Amygdala (tissue), 56 donors: ENCODE results near the gene DDX6.
"Not testable (repeated sequence)": the region's sequence is repeated elsewhere in the genome, so short reads cannot be mapped to it uniquely, and the experiment has no call there.

Experiments used
- DNase-seq, 56 donors: peaks; one replicate each; lab custom pipeline; 2025; lab: John Stamatoyannopoulos, UW

Gene DDX6

DNA sequence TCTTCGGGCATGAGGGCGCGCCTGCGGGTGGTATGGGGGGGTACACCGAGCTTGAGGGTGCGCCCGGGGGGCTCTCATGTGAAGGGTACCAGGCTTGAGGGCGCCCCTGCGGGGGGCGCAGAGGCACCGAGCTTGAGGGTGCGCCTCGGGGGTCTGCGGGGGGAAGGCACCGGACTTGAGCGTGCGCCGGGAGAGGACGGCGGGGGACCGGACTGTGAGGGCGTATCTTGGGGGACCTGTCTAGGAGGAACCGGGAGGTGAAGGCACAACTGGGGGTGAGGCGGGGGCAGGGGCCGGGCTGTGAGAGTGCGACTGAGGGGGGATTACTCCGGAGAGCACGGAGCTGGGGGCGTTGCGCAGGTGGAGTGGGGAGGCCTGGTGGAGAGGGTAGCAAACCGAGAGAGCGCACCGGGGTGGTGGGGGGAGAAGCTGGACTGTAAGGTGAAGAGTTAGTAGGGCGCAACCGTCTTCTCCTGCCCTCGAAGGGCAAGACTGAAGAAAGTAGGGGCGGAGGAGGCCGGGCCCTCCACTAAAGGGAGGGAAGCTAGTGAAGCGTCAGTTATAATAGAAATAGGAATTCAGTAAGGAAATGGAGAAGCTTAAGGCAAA, 1.1 kb upstream of the DDX6 start:
- DNase-seq: peak in 16 of 56 donors; percentile 8 to 51 (median 26)

DNA sequence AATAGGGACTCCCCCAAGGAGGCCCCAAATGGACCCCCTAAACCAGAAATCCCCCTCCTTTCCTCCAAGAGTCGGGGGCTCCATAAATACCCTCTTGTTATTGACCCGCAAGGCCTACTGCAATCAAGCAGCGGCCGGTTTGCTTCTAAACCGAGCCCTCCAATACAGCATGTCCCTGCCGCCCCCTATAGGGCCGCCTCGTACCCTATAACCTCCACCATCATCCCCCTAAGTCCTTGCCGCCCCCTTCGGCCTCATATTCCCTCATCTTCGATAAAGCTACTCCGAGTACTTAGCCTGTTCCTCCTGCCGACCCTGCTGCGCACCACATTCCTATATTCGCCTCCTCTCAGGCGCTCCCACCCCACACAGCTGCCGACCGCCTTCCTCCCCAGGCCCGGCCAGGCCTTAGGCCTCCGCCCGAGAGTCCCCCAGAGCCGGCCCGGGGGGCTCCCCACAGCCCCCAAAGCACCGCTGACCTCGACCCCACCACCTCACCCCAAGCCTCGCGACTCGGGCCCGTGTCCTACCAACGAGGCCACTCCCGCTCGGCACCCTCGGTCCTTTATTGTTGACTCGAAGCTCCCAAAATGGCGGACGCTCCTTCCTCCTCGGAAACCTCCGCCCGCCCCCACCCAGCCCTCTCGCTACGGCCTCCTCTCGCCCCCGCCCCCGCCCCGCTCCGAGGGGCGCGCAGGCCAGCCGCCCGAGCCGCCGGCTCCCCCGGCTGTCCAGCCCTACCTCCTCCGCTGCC, 430 bp downstream of the DDX6 start:
- peak; percentile 26 to 92 (median 77) for DNase-seq

DNA sequence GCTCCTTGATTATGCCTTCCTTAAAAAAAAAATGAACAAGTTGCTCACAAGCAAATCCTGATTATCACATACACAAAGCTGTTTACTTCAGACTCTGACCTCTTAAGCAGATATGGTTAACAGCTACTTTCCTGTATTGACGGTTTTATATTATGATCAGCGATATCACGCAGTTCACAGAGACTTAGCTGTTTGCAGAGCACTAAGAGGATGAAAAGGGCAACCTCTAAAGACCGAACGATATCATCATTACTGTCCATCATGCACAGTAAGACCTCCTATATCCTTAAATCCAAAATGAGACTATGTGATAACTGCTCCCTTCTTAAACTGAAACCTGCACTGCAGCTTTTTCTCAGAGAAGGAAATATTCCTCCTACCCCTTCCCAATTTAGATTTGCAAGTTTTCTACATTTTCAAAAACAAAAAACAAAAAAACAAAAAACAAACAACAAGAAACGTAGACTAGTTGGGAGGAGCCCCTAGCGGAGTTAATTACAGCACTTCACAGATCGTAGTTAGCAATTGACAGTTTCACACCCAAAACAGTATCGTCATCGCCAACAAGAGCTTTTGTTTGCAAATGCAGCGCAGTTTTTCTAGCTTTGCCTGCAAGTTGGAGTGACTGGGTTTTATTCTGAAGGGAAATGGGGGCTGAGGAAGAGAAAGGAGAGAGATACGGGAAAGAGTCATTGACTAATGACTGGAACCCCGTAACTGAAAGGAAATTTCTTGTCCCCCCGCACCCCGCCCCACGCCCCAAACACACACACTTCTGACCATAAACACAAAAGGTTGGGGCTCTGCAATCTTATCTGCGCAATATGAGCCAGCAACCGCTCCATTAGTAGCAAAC, 1.2 kb downstream of the DDX6 start:
- DNase-seq: peak in 28 of 56 donors; percentile 7 to 81 (median 46)

GRCh38 chr11:118786657-118787056, 4.3 kb downstream of the DDX6 start:
- no peak for DNase-seq

GRCh38 chr11:118785362-118785761, 5.6 kb downstream of the DDX6 start:
- DNase-seq: no peak

DNA sequence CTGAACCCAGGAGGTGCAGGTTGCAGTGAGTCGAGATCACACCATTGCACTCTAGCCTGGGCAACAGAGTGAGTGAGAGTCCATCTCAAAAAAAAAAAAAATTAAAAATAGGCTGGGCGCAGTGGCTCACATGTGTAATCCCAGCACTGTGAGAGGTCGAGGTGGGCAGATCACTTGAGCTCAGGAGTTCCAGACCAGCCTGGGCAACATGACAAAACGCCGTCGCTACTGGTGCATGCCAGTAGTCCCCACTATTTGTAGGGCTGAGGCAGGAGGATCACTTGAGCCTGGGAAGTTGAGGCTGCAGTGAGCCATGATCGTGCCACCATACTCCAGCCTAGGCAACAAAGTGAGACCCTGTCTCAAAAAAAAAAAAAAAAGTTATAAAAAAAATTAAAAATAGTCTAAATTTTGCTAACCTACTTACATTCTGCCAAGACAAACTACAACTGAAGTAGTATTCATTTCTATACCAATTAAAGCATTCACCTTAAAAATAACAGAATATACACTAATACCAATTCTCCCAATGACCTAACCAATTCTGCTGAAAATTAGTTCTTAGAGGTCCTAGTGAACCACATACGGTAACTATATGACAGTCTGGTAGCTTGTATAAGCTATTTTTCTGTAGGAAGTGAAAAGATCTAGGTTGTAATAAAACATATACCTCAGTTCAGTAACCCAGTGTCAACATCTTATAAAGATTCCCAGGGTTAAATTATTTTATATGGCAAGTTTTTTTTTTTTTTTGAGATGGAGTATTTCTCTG, 7.1 kb downstream of the DDX6 start:
- DNase-seq: no peak

DNA sequence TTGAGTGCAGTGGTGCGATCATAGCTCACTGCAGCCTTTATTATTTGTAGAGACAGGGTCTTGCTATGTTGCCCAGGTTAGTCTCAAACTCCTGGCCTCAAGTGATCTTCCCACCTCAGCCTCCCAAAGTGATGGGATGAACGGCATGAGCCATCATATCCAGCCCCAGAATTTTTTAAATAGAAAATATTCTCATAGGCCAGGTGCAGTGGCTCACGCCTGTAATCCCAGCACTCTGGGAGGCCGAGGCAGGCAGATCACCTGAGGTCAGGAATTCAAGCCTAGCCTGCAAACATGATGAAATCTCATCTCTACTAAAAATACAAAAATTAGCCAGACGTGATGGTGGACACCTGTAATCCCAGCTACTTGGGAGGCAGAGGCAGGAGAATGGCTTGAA, 7.6 kb downstream of the DDX6 start:
- DNase-seq: not testable (repeated sequence)

- DNase-seq: no peak
Observed at GRCh38 chr11:118778898-118779297, 12.1 kb downstream of the DDX6 start.

DNA sequence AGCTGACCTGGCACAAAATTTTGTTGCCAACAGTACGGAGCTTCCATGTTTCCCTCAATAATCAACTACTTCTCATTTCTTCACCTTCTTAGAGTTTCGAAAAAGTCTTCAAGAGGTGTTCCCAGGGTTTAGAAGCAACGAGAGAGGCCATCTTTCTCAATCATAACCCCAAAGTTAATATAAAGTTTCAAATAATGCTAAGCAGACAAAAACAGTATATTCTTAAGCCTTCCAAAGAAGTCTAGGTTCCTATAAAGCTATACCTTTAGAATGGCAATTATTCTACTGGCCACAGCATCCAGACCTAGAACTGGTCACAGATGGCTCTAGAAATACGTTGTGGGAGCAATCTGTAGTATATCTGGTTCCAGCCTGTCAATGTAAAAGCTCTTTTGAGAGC, 16.9 kb downstream of the DDX6 start:
- no peak for DNase-seq

- no peak for DNase-seq
Observed at GRCh38 chr11:118771547-118772288, 19.2 kb downstream of the DDX6 start.

DNA sequence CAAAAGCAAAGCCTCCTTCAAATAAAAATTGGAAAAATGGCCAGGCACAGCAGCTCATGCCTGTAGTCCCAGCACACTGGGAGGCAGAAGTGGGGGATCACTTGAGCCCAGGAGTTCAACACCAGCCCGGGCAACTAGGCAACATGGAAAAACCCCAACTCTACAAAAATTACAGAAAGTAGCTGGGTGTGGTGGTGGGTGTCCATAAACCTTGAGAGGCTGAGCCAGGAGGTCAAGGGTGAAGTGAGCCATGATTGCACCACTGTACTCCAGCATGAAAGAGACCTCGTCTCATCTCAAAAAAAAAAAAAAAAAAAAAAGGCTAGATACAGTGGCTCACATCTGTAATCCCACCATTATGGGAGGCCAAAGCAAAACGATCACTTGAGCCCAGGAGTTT, 22.3 kb downstream of the DDX6 start:
- DNase-seq: no peak

- DNase-seq: no peak
Observed at GRCh38 chr11:118766035-118766434, 24.9 kb downstream of the DDX6 start.

- not testable (repeated sequence) for DNase-seq
Observed at GRCh38 chr11:118765095-118765691, 25.8 kb downstream of the DDX6 start.

- no peak for DNase-seq
Observed at GRCh38 chr11:118763041-118763440, 27.9 kb downstream of the DDX6 start.

DNA sequence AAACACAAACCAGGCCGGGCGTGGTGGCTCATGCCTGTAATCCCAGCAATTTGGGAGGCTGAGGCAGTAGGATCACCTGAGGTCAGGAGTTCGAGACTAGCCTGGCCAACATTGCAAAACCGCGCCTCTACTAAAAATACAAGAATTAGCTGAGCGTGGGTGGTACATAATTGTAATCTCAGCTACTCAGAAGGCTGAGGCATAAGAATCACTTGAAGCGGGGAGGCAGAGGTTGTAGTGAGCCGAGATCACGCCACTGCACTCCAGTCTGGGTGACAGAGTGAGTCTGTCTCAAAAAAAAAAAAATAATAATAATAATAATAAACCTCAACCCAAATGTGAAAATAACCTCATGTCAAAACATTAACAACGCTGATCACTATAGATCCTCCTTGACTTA, 29.0 kb downstream of the DDX6 start:
- not testable (repeated sequence) for DNase-seq

DNA sequence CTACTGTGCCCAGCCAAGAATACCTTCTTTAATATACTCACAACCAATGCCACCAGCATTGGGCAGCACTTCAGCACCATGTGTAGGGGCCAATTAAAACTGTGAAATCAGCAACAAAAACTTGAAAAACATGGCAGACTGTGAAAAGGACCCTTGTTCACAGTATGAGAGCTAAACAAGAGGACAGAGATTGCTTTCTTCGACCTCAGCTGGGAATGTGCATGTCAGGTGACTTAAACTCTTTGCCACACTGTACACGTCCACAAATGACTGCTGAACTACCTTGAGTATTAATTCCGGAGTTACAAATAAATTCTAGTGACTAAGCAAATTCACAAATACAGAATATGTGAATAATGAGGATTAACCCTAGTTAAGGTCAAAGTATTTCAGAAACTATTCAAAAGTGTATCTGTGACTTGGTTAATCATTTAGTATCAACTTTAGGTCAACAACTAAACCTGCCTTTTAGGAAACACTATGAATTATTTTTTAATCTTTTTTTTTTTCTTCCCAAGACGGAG, 33.0 kb downstream of the DDX6 start:
- peak in 22 of 56 donors; percentile 3 to 61 (median 21) for DNase-seq

- DNase-seq: no peak
Observed at GRCh38 chr11:118752654-118753053, 38.3 kb downstream of the DDX6 start.

- no peak for DNase-seq
Observed at GRCh38 chr11:118749429-118749828, 41.5 kb downstream of the DDX6 start.

DNA sequence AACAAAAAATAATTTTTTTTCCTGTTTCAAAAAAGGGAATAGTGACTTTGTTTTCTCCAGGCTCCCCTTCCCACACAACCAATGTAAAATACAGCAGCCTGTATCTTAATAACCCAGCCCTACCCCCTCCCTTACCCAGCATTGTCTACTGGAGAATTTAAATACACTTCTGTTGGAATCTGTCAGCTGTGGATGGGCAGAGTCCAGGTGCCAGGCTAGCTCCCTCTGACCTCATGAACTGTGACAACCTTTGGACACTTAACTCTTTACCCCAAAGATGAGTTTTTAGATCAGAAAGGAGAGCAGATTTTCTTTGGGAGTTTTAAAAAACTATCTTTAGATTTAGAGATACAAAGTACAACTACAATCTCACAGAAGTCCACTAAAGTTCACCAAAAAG, 42.9 kb downstream of the DDX6 start:
- no peak for DNase-seq
